A549 (cell line): ENCODE results near the gene KCND3.

ENCODE experiments used
- BHLHE40 ChIP-seq: IDR thresholded peaks from 2 replicates; pipeline ENCODE4 v1.6.1; 2012; ENCODE audit warnings: low read depth, low read length, inconsistent platforms
- CTCF ChIP-seq: fragments of >200 bp; sonication (Bioruptor Twin); formaldehyde crosslinking; IDR thresholded peaks from 3 replicates; pipeline ENCODE4 v1.5.1; 2016
- EP300 ChIP-seq, 2 experiments: fragments of >200 bp; sonication (Bioruptor Twin); formaldehyde crosslinking; IDR thresholded peaks; 2 replicates in 1 of 2; 3 replicates in 1 of 2; pipeline ENCODE4 v1.6.1; 2016 to 2017
- GATA3 ChIP-seq: IDR thresholded peaks from 2 replicates; pipeline ENCODE4 v1.6.1; 2012; ENCODE audit warnings: borderline replicate concordance
- HDAC2 ChIP-seq: fragments of 200-600 bp; sonication (generic); IDR thresholded peaks from 2 replicates; pipeline ENCODE4 v1.6.1; 2016
- KDM5A ChIP-seq: fragments of 200-600 bp; sonication (generic); IDR thresholded peaks from 2 replicates; pipeline ENCODE4 v1.6.1; 2016; ENCODE audit warnings: antibody characterized with exemption, mild to moderate bottlenecking
- MAX ChIP-seq: IDR thresholded peaks from 2 replicates; pipeline ENCODE4 v1.6.1; 2012
- MYC ChIP-seq: IDR thresholded peaks from 2 replicates; pipeline ENCODE4 v1.6.1; 2012; ENCODE audit warnings: mild to moderate bottlenecking, inconsistent platforms, low read length, improper control_type of control experiment, borderline replicate concordance
- NR3C1 ChIP-seq: fragments of >200 bp; sonication (Bioruptor Twin); formaldehyde crosslinking; IDR thresholded peaks from 3 replicates; pipeline ENCODE4 v1.6.1; 2017
- POLR2A ChIP-seq: IDR thresholded peaks from 2 replicates; pipeline ENCODE4 v1.6.1; 2012; ENCODE audit warnings: mild to moderate bottlenecking, low read length
- REST ChIP-seq: fragments of 200-600 bp; sonication (generic); IDR thresholded peaks from 2 replicates; pipeline ENCODE4 v1.6.1; 2016; ENCODE audit warnings: antibody characterized with exemption, mild to moderate bottlenecking, moderate library complexity
- SMC3 ChIP-seq: fragments of >200 bp; sonication (Bioruptor Twin); formaldehyde crosslinking; IDR thresholded peaks from 3 replicates; pipeline ENCODE4 v1.6.1; 2018; ENCODE audit warnings: inconsistent platforms

GRCh38 chr1:112034277-112034676 is 44.8 kb upstream of the KCND3 start:
- TF ChIP-seq MYC (no peak), POLR2A (no peak), REST (no peak), GATA3 (no peak), KDM5A (no peak), CTCF (no peak), EP300 (IDR thresholded peaks at IDR 0.05) (no peak), NR3C1 (no peak), MAX (no peak), HDAC2 (no peak), BHLHE40 (no peak), SMC3 (no peak)
